ENCODE results near the gene CACNA1B.
"Not testable (repeated sequence)": the region's sequence is repeated elsewhere in the genome, so short reads cannot be mapped to it uniquely, and the experiment has no call there.

CACNA1B gene

DNA sequence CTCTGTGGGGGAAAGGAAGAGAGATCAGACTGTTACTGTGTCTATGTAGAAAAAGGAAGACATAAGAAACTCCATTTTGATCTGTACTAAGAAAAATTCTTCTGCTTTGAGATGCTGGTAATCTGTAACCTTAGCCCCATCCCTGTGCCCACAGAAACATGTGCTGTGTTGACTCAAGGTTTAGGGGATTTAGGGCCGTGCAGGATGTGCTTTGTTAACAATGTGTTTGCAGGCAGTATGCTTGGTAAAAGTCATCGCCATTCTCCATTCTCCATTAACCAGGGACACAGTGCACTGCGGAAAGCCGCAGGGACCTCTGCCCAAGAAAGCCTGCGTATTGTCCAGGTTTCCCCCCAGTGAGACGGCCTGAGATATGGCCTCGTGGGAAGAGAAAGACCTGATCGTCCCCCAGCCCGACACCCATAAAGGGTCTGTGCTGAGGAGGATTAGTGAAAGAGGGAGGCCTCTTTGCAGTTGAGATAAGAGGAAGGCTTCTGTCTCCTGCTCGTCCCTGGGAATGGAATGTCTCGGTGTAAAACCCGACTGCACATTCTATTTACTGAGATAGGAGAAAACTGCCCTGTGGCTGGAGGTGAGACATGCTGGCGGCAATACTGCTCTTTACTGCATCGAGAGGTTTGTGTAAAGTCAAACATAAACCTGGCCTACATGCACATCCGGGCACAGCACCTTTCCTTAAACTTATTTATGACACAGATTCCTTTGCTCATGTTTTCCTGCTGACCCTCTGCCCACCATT, 255.5 kb downstream of the CACNA1B start:
- not testable (repeated sequence) for H3K4me1 ChIP-seq (ENCODE audit: insufficient read depth, low read length); H3K9me3 ChIP-seq (ENCODE audit: insufficient read depth, low read length, severe bottlenecking); DNase-seq; H3K27me3 ChIP-seq (ENCODE audit: insufficient read depth, low read length, poor library complexity); H2AFZ ChIP-seq (ENCODE audit: low read depth, low read length); ATAC-seq (ENCODE audit: insufficient read depth, low read depth); H3K27ac ChIP-seq (ENCODE audit: low read length); H3K9ac ChIP-seq (ENCODE audit: low read depth, low read length); H3K4me3 ChIP-seq (ENCODE audit: low read depth in 1 of 2, low read length in 2 of 2); H3K36me3 ChIP-seq (ENCODE audit: insufficient read depth, low read length); H4K20me1 ChIP-seq (ENCODE audit: insufficient read depth, low read length); H3K4me2 ChIP-seq (ENCODE audit: insufficient read depth, low read length); H3K79me2 ChIP-seq (ENCODE audit: insufficient read depth, low read length)

DNA sequence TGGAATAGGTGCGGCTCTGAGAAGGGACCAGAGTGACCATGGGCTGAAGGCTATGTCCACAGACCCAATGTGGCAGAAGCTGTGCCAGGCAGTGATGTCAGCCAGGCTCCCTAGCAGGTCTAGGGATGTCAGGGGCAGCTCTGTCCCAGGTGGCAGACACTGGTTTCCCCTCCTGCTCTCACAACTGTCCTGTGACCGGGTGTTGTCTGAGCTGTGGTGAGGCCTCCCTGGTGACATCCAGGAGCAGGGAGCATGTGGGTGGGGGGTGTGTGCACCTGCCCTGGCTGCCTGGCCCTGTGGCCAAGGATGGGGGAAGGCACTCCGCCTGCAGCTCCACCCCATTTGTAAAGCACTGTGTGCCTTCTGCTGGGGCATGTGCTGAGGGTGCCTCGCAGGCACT, 257.0 kb downstream of the CACNA1B start:
- not testable (repeated sequence) for H3K27me3 ChIP-seq (ENCODE audit: insufficient read depth, low read length, poor library complexity); H2AFZ ChIP-seq (ENCODE audit: low read depth, low read length); H3K4me3 ChIP-seq (ENCODE audit: low read depth in 1 of 2, low read length in 2 of 2); H3K36me3 ChIP-seq (ENCODE audit: insufficient read depth, low read length); DNase-seq; H3K9ac ChIP-seq (ENCODE audit: low read depth, low read length); H3K27ac ChIP-seq (ENCODE audit: low read length); H3K4me2 ChIP-seq (ENCODE audit: insufficient read depth, low read length); H3K79me2 ChIP-seq (ENCODE audit: insufficient read depth, low read length); H4K20me1 ChIP-seq (ENCODE audit: insufficient read depth, low read length); H3K4me1 ChIP-seq (ENCODE audit: insufficient read depth, low read length); ATAC-seq (ENCODE audit: insufficient read depth, low read depth); H3K9me3 ChIP-seq (ENCODE audit: insufficient read depth, low read length, severe bottlenecking)

DNA sequence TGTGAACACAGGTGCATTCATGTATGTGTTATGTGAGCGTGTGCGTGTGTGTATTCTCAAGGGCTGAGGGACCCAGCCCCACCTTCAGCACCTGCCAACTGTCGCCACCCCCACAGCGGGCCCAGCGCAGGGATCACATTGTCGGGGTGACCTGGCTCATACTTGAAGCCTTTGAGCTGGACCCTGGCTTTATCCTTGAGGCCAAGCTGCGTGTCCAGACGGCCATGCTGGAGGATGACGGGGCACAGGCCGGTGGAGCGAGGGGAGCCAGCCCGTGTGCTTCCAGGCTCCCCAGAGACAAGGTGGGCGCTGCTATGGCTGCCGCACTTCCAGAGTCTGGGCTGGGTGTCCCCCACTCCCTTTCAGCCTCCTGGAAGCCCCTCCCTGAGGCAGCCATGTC, 261.5 kb downstream of the CACNA1B start:
- H3K27me3 ChIP-seq (ENCODE audit: insufficient read depth, low read length, poor library complexity); H3K4me2 ChIP-seq (ENCODE audit: insufficient read depth, low read length); H3K27ac ChIP-seq (ENCODE audit: low read length); H3K79me2 ChIP-seq (ENCODE audit: insufficient read depth, low read length); H4K20me1 ChIP-seq (ENCODE audit: insufficient read depth, low read length); H3K4me1 ChIP-seq (ENCODE audit: insufficient read depth, low read length); DNase-seq; ATAC-seq (ENCODE audit: insufficient read depth, low read depth); H3K9me3 ChIP-seq (ENCODE audit: insufficient read depth, low read length, severe bottlenecking); H3K4me3 ChIP-seq (ENCODE audit: low read depth in 1 of 2, low read length in 2 of 2); H2AFZ ChIP-seq (ENCODE audit: low read depth, low read length); H3K36me3 ChIP-seq (ENCODE audit: insufficient read depth, low read length); H3K9ac ChIP-seq (ENCODE audit: low read depth, low read length): not testable (repeated sequence)

DNA sequence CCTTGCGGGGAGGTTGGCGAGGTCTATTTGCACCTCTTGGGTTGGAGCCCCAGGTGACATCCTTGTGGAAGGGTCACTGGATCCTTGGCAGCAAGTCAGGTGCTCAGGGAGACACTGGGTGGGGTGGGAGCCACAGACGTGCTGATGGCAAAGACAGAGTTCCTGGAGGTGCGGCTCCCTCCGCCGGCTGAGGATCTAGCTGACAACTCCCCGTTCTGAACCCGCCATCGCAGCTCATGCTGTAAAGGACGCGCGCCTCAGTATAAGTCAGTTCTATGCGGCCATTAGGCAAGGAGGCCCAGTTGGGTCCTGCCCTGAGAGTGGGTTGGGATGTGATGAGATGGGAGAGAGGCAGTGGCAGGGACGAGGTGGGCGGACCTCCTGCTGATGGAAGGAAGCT, 263.4 kb downstream of the CACNA1B start:
- not testable (repeated sequence) for H4K20me1 ChIP-seq (ENCODE audit: insufficient read depth, low read length); DNase-seq; H3K27me3 ChIP-seq (ENCODE audit: insufficient read depth, low read length, poor library complexity); H3K9ac ChIP-seq (ENCODE audit: low read depth, low read length); H2AFZ ChIP-seq (ENCODE audit: low read depth, low read length); H3K4me1 ChIP-seq (ENCODE audit: insufficient read depth, low read length); ATAC-seq (ENCODE audit: insufficient read depth, low read depth); H3K27ac ChIP-seq (ENCODE audit: low read length); H3K36me3 ChIP-seq (ENCODE audit: insufficient read depth, low read length); H3K4me2 ChIP-seq (ENCODE audit: insufficient read depth, low read length); H3K9me3 ChIP-seq (ENCODE audit: insufficient read depth, low read length, severe bottlenecking); H3K4me3 ChIP-seq (ENCODE audit: low read depth in 1 of 2, low read length in 2 of 2); H3K79me2 ChIP-seq (ENCODE audit: insufficient read depth, low read length)

DNA sequence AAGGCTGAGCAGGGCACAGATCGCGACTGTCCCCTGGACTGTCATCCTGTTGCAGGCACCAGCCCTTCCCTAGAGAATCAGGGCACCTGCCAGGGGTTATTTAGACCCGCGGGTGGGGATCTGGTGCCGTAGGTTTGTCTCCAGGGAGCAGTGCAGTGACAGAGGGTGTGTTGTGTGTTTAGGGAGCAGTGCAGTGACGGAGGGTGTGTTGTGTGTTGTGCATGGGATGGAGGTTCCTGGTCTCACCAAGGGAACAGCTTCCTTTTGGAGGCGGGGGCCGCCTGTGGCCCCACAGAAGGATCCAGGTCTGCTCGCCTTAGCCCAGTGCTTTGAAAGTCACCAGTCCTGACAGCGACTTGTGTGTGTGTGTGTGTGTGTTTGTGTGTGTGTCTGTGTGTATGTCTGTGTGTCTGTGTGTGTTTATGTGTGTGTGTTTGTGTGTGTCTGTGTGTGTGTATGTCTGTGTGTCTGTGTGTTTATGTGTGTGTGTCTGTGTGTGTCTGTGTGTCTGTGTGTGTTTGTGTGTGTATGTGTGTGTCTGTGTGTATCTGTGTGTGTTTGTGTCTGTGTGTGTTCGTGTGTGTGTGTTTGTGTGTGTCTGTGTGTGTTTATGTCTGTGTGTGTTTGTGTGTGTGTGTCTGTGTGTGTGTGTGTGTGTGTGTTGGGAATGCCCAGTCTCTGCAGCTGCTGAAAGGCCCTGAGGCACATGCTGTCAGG, 265.1 kb downstream of the CACNA1B start:
- ATAC-seq (ENCODE audit: insufficient read depth, low read depth); H2AFZ ChIP-seq (ENCODE audit: low read depth, low read length); H3K9ac ChIP-seq (ENCODE audit: low read depth, low read length); H4K20me1 ChIP-seq (ENCODE audit: insufficient read depth, low read length); H3K4me1 ChIP-seq (ENCODE audit: insufficient read depth, low read length); H3K27ac ChIP-seq (ENCODE audit: low read length); H3K27me3 ChIP-seq (ENCODE audit: insufficient read depth, low read length, poor library complexity); H3K36me3 ChIP-seq (ENCODE audit: insufficient read depth, low read length); H3K4me2 ChIP-seq (ENCODE audit: insufficient read depth, low read length); H3K4me3 ChIP-seq (ENCODE audit: low read depth in 1 of 2, low read length in 2 of 2); H3K79me2 ChIP-seq (ENCODE audit: insufficient read depth, low read length); DNase-seq; H3K9me3 ChIP-seq (ENCODE audit: insufficient read depth, low read length, severe bottlenecking): not testable (repeated sequence)

DNA sequence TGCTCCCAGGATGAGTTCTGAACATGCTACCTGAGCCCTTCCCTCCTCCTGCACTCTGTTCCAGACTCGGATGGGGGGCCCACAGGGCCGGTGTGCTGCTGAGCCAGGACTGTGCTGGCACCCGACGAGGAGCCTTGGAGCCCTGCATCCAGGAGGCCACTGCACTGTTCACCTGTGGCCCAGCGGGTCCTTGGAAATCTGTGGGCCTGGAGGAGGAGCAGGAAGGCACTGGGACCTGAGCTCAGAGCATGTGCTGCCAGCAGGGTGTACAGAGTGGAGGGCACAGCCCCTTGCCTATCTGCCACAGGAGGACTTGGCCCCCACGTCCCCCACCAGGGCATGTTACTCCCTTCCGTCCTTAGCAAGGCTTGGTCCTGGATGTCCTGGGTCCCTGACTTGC, 265.9 kb downstream of the CACNA1B start:
- not testable (repeated sequence) for H3K27me3 ChIP-seq (ENCODE audit: insufficient read depth, low read length, poor library complexity); H3K27ac ChIP-seq (ENCODE audit: low read length); H3K4me2 ChIP-seq (ENCODE audit: insufficient read depth, low read length); H3K9ac ChIP-seq (ENCODE audit: low read depth, low read length); ATAC-seq (ENCODE audit: insufficient read depth, low read depth); H3K9me3 ChIP-seq (ENCODE audit: insufficient read depth, low read length, severe bottlenecking); H3K4me1 ChIP-seq (ENCODE audit: insufficient read depth, low read length); H4K20me1 ChIP-seq (ENCODE audit: insufficient read depth, low read length); H2AFZ ChIP-seq (ENCODE audit: low read depth, low read length); H3K79me2 ChIP-seq (ENCODE audit: insufficient read depth, low read length); H3K4me3 ChIP-seq (ENCODE audit: low read depth in 1 of 2, low read length in 2 of 2); H3K36me3 ChIP-seq (ENCODE audit: insufficient read depth, low read length); DNase-seq

DNA sequence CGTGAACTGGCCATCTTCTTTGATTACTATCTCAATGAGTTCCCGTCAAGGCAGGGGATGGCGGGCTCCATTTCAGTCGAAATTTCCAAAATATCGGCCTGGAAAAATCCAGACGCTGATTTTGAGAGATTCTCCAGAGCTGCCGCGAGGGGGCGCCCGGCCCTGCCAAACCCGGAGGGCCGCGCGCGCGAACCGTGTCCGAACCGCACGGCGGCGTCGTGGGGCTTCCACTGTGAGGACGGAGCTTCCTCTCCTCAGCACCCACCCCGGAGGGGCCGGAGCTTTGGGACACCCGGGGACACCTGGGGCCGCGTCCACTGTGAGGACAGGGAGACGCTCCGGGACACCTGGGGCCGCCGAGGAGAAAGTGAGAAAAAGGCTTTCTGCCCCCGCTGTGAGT, 270.0 kb downstream of the CACNA1B start:
- H3K4me2 ChIP-seq (ENCODE audit: insufficient read depth, low read length); H3K27ac ChIP-seq (ENCODE audit: low read length); H3K9ac ChIP-seq (ENCODE audit: low read depth, low read length); H3K4me3 ChIP-seq (ENCODE audit: low read depth in 1 of 2, low read length in 2 of 2); H3K9me3 ChIP-seq (ENCODE audit: insufficient read depth, low read length, severe bottlenecking); H2AFZ ChIP-seq (ENCODE audit: low read depth, low read length); H3K4me1 ChIP-seq (ENCODE audit: insufficient read depth, low read length); H3K36me3 ChIP-seq (ENCODE audit: insufficient read depth, low read length); ATAC-seq (ENCODE audit: insufficient read depth, low read depth); H4K20me1 ChIP-seq (ENCODE audit: insufficient read depth, low read length); H3K79me2 ChIP-seq (ENCODE audit: insufficient read depth, low read length); H3K27me3 ChIP-seq (ENCODE audit: insufficient read depth, low read length, poor library complexity); DNase-seq: not testable (repeated sequence)
